ENCODE measurements around the gene FARS2. TPM values are rescaled to one million over a fixed set of nuclear protein-coding genes. Genes with fewer than 3 reads are reported as not detected.

FARS2 gene
- total RNA-seq, 5 donors from 2014 or later (not counting 1 experiment from before 2014, with no cell fraction given), result 17.9 to 24.2 (median 20.3) TPM

DNA sequence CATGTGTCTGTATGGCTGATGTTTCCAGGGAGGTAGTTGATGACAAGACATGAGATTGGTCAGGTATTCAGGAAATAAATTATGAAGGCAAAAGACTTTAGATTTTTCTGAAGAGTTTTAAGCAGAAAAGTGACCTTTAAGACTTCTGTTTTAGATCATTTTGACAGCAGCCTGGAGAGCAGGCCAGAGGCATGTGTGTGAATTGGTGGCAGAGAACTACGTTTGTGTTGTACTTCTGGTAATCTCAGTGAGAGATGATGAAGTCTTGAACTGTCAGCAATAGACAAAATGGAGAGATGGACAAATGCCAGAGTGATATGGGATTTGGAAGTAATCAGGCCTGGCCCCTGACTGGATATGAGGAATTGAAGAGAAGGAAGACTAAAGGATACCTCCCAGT is 30.8 kb downstream of the FARS2 start:
- Histone ChIP-seq H3K4me1 (ENCODE audit: control insufficient read depth in 1 of 2, extremely low read depth in 1 of 2, insufficient read depth in 2 of 2, low read length in 2 of 2) (peaks cover 0 to 8% of the 10 kb centered on the region in 2 experiments), H3K4me3 (ENCODE audit: control insufficient read depth in 1 of 2, extremely low read depth in 1 of 2, low read length in 1 of 2) (no peak overlapping the region), H3K36me3 (ENCODE audit: control insufficient read depth in 2 of 2, extremely low read depth in 1 of 2, insufficient read depth in 1 of 2, low read length in 1 of 2) (no peaks in the 10 kb centered on the region), H3K9me3 (no peaks in the 10 kb centered on the region), H3K27me3 (replicated peaks in 1 of 2; ENCODE audit: control insufficient read depth in 2 of 2, extremely low read depth in 1 of 2, insufficient read depth in 2 of 2, low read length in 1 of 2) (no peaks in the 10 kb centered on the region), H3K27ac (ENCODE audit: low read length) (no peak overlapping the region)
- no peaks in the 10 kb centered on the region for H3K9me3 Mint-ChIP-seq
- ATAC-seq (replicated peaks in 1 of 4) (no peak), DNase-seq (no peak)
- H3K4me3 Mint-ChIP-seq, result no peak overlapping the region
- peaks cover 58 to 62% (median 60%) of the 10 kb centered on the region in 3 donors for H3K4me1 Mint-ChIP-seq
- H3K27ac Mint-ChIP-seq, result no peak overlapping the region
- no peaks in the 10 kb centered on the region for H3K27me3 Mint-ChIP-seq
- ChIA-PET POLR2A (no interaction called here), CTCF (interaction anchor here in 1 of 2 donors (0.6 kb wide), 1 partner anchor 10 kb away, joined by 3 read pairs; no protein-coding TSS in a partner anchor)
- H3K36me3 Mint-ChIP-seq, result peaks cover 25% of the 10 kb centered on the region
- 83% methylated on average over 1 of the region's 1 CpG for WGBS (ENCODE audit: insufficient coverage)

DNA sequence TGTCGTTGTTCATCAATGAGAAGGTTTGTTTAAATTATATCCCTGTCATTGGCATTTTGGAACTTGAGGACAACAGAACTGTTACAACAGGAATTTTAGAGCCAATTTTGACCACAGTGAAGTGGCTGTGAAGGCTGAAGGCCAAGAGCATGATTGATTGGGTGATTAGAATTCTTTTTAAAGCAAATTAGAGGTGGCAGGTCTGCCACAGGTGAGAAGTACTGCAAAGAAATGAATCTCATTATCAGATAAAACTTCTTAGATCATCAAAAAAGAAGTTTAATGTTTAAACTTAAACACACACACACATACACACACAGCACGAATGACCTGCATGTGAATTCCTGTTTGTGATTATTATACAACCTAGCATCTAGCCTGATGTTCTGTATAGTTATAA is 32.4 kb downstream of the FARS2 start:
- H3K27ac Mint-ChIP-seq, result no peak overlapping the region
- H3K27ac ChIP-seq (ENCODE audit: low read length), result no peak overlapping the region
- DNase-seq (no peak), ATAC-seq (replicated peaks in 1 of 4) (no peak)
- no peaks in the 10 kb centered on the region for H3K27me3 ChIP-seq (replicated peaks in 1 of 2; ENCODE audit: control insufficient read depth in 2 of 2, extremely low read depth in 1 of 2, insufficient read depth in 2 of 2, low read length in 1 of 2)
- ChIA-PET CTCF (no interaction called here), POLR2A (no interaction called here)
- H3K36me3 ChIP-seq (ENCODE audit: control insufficient read depth in 2 of 2, extremely low read depth in 1 of 2, insufficient read depth in 1 of 2, low read length in 1 of 2), result no peaks in the 10 kb centered on the region
- H3K9me3 Mint-ChIP-seq, result no peaks in the 10 kb centered on the region
- peaks cover 18% of the 10 kb centered on the region for H3K36me3 Mint-ChIP-seq
- no peak overlapping the region for H3K4me3 ChIP-seq (ENCODE audit: control insufficient read depth in 1 of 2, extremely low read depth in 1 of 2, low read length in 1 of 2)
- H3K4me1 Mint-ChIP-seq, result peaks cover 45 to 59% (median 47%) of the 10 kb centered on the region in 3 donors
- H3K9me3 ChIP-seq, result no peaks in the 10 kb centered on the region
- no peaks in the 10 kb centered on the region for H3K27me3 Mint-ChIP-seq
- WGBS (ENCODE audit: insufficient coverage), result 100% methylated on average over 1 of the region's 2 CpGs
- H3K4me1 ChIP-seq (ENCODE audit: control insufficient read depth in 1 of 2, extremely low read depth in 1 of 2, insufficient read depth in 2 of 2, low read length in 2 of 2), result peaks cover 0 to 8% of the 10 kb centered on the region in 2 experiments
- no peak overlapping the region for H3K4me3 Mint-ChIP-seq

GRCh38 chr6:5294392-5295211 is 33.3 kb downstream of the FARS2 start:
- ChIA-PET POLR2A (no interaction called here), CTCF (interaction anchor here (0.6 to 1.0 kb wide), 3 partner anchors 8 to 253 kb away, joined by 3 read pairs; no protein-coding TSS in a partner anchor)
- no peak overlapping the region for H3K27ac Mint-ChIP-seq
- Histone ChIP-seq H3K4me3 (ENCODE audit: control insufficient read depth in 1 of 2, extremely low read depth in 1 of 2, low read length in 1 of 2) (no peak overlapping the region), H3K9me3 (no peaks in the 10 kb centered on the region), H3K36me3 (ENCODE audit: control insufficient read depth in 2 of 2, extremely low read depth in 1 of 2, insufficient read depth in 1 of 2, low read length in 1 of 2) (no peaks in the 10 kb centered on the region), H3K27me3 (replicated peaks in 1 of 2; ENCODE audit: control insufficient read depth in 2 of 2, extremely low read depth in 1 of 2, insufficient read depth in 2 of 2, low read length in 1 of 2) (no peaks in the 10 kb centered on the region), H3K4me1 (ENCODE audit: control insufficient read depth in 1 of 2, extremely low read depth in 1 of 2, insufficient read depth in 2 of 2, low read length in 2 of 2) (peaks cover 0 to 8% of the 10 kb centered on the region in 2 experiments), H3K27ac (ENCODE audit: low read length) (no peak overlapping the region)
- H3K4me3 Mint-ChIP-seq, result no peak overlapping the region
- DNase-seq (no peak), ATAC-seq (replicated peaks in 1 of 4) (no peak)
- 60% methylated on average over 1 of the region's 11 CpGs for WGBS (ENCODE audit: insufficient coverage)
- peaks cover 18% of the 10 kb centered on the region for H3K36me3 Mint-ChIP-seq
- peaks cover 41 to 53% (median 46%) of the 10 kb centered on the region in 3 donors for H3K4me1 Mint-ChIP-seq
- H3K9me3 Mint-ChIP-seq, result no peaks in the 10 kb centered on the region
- no peaks in the 10 kb centered on the region for H3K27me3 Mint-ChIP-seq

- H3K4me3 ChIP-seq (ENCODE audit: control insufficient read depth in 1 of 2, extremely low read depth in 1 of 2, low read length in 1 of 2), result no peak overlapping the region
- peaks cover 44 to 55% (median 47%) of the 10 kb centered on the region in 3 donors for H3K4me1 Mint-ChIP-seq
- no peaks in the 10 kb centered on the region for H3K36me3 ChIP-seq (ENCODE audit: control insufficient read depth in 2 of 2, extremely low read depth in 1 of 2, insufficient read depth in 1 of 2, low read length in 1 of 2)
- no peaks in the 10 kb centered on the region for H3K27me3 Mint-ChIP-seq
- 98% methylated on average over 5 of the region's 7 CpGs for WGBS (ENCODE audit: insufficient coverage)
- DNase-seq (no peak), ATAC-seq (replicated peaks in 1 of 4) (no peak)
- H3K4me1 ChIP-seq (ENCODE audit: control insufficient read depth in 1 of 2, extremely low read depth in 1 of 2, insufficient read depth in 2 of 2, low read length in 2 of 2), result peaks cover 0 to 8% of the 10 kb centered on the region in 2 experiments
- no peaks in the 10 kb centered on the region for H3K9me3 Mint-ChIP-seq
- H3K27me3 ChIP-seq (replicated peaks in 1 of 2; ENCODE audit: control insufficient read depth in 2 of 2, extremely low read depth in 1 of 2, insufficient read depth in 2 of 2, low read length in 1 of 2), result no peaks in the 10 kb centered on the region
- no peak overlapping the region for H3K4me3 Mint-ChIP-seq
- H3K36me3 Mint-ChIP-seq, result peaks cover 17% of the 10 kb centered on the region
- ChIA-PET CTCF (interaction anchor here in 1 of 2 donors (1.0 kb wide), 1 partner anchor 7 kb away, joined by 3 read pairs; no protein-coding TSS in a partner anchor), POLR2A (interaction anchor here in 1 of 2 donors (0.5 kb wide), 1 partner anchor 135 kb away, joined by 3 read pairs; no protein-coding TSS in a partner anchor)
- H3K27ac ChIP-seq (ENCODE audit: low read length), result no peak overlapping the region
- H3K27ac Mint-ChIP-seq, result no peak overlapping the region
- no peaks in the 10 kb centered on the region for H3K9me3 ChIP-seq
Measured at GRCh38 chr6:5295623-5296022, 34.3 kb downstream of the FARS2 start.

- Histone ChIP-seq H3K9me3 (no peaks in the 10 kb centered on the region), H3K36me3 (ENCODE audit: control insufficient read depth in 2 of 2, extremely low read depth in 1 of 2, insufficient read depth in 1 of 2, low read length in 1 of 2) (no peaks in the 10 kb centered on the region), H3K27ac (ENCODE audit: low read length) (no peak overlapping the region), H3K27me3 (replicated peaks in 1 of 2; ENCODE audit: control insufficient read depth in 2 of 2, extremely low read depth in 1 of 2, insufficient read depth in 2 of 2, low read length in 1 of 2) (no peaks in the 10 kb centered on the region), H3K4me1 (ENCODE audit: control insufficient read depth in 1 of 2, extremely low read depth in 1 of 2, insufficient read depth in 2 of 2, low read length in 2 of 2) (peaks cover 0 to 18% of the 10 kb centered on the region in 2 experiments), H3K4me3 (ENCODE audit: control insufficient read depth in 1 of 2, extremely low read depth in 1 of 2, low read length in 1 of 2) (no peak overlapping the region)
- ATAC-seq (replicated peaks in 1 of 4), result no peak
- no peak for DNase-seq
- no peak overlapping the region for H3K27ac Mint-ChIP-seq
- no CpG with 5 or more reads among the region's 1 CpG for WGBS (ENCODE audit: insufficient coverage)
- peaks cover 6% of the 10 kb centered on the region for H3K36me3 Mint-ChIP-seq
- ChIA-PET CTCF (interaction anchor here (0.9 to 1.4 kb wide), 3 partner anchors 20 to 157 kb away, joined by 3 to 4 read pairs (median 4); no protein-coding TSS in a partner anchor), POLR2A (no interaction called here)
- peaks cover 35 to 43% (median 41%) of the 10 kb centered on the region in 3 donors for H3K4me1 Mint-ChIP-seq
- H3K27me3 Mint-ChIP-seq, result no peaks in the 10 kb centered on the region
- H3K9me3 Mint-ChIP-seq, result no peaks in the 10 kb centered on the region
- H3K4me3 Mint-ChIP-seq, result no peak overlapping the region
Measured at GRCh38 chr6:5300206-5300764, 39.0 kb downstream of the FARS2 start.

GRCh38 chr6:5302220-5302946 is 41.1 kb downstream of the FARS2 start:
- 35% methylated on average over 8 of the region's 10 CpGs for WGBS (ENCODE audit: insufficient coverage)

More at GRCh38 chr6:5302220-5302946, 41.1 kb downstream of the FARS2 start:
- Mint-ChIP-seq H3K9me3 (no peaks in the 10 kb centered on the region), H3K4me1 (peaks cover 35 to 40% (median 39%) of the 10 kb centered on the region in 3 donors), H3K27ac (peak overlapping the region; percentile 9 to 30), H3K27me3 (no peaks in the 10 kb centered on the region), H3K36me3 (no peaks in the 10 kb centered on the region), H3K4me3 (peak overlapping the region; percentile 32 to 43 (median 41))
- H3K36me3 ChIP-seq (ENCODE audit: control insufficient read depth in 2 of 2, extremely low read depth in 1 of 2, insufficient read depth in 1 of 2, low read length in 1 of 2), result no peaks in the 10 kb centered on the region
- peaks cover 0 to 18% of the 10 kb centered on the region in 2 experiments for H3K4me1 ChIP-seq (ENCODE audit: control insufficient read depth in 1 of 2, extremely low read depth in 1 of 2, insufficient read depth in 2 of 2, low read length in 2 of 2)
- no peaks in the 10 kb centered on the region for H3K9me3 ChIP-seq
- CTCF ChIA-PET, result interaction anchor here (0.6 to 3.4 kb wide), 18 partner anchors 7 to 665 kb away, joined by 3 to 48 read pairs (median 4); no protein-coding TSS in a partner anchor
- DNase-seq (peak in 2 of 35 experiments; percentile 1 to 12), ATAC-seq (replicated peaks in 1 of 4) (peak; percentile 34 to 60 (median 47))
- H3K27ac ChIP-seq (ENCODE audit: low read length), result no peak overlapping the region
- POLR2A ChIA-PET, result no interaction called here
- H3K4me3 ChIP-seq (ENCODE audit: control insufficient read depth in 1 of 2, extremely low read depth in 1 of 2, low read length in 1 of 2), result no peak overlapping the region
- H3K27me3 ChIP-seq (replicated peaks in 1 of 2; ENCODE audit: control insufficient read depth in 2 of 2, extremely low read depth in 1 of 2, insufficient read depth in 2 of 2, low read length in 1 of 2), result no peaks in the 10 kb centered on the region
